NT2/D1 (cell line): ENCODE measurements around the gene CARD14.

ENCODE experiments used
- SUZ12 ChIP-seq: IDR thresholded peaks from 2 replicates; pipeline ENCODE4 v1.6.1; 2011; ENCODE audit not compliant: insufficient read length, insufficient read depth; ENCODE audit errors: extremely low read depth
- YY1 ChIP-seq: IDR thresholded peaks from 2 replicates; pipeline ENCODE4 v1.6.1; 2011; ENCODE audit not compliant: insufficient read length, insufficient read depth
- ZNF274 ChIP-seq: IDR thresholded peaks from 2 replicates; pipeline ENCODE4 v1.6.1; 2011; ENCODE audit warnings: mild to moderate bottlenecking, low read depth, low read length

GRCh38 chr17:80204626-80205468 is 35.0 kb downstream of the CARD14 start:
- no peak for TF ChIP-seq ZNF274
- TF ChIP-seq YY1, result no peak
- no peak for TF ChIP-seq SUZ12
